HepG2 (cell line): ENCODE results near the gene GNAI2. TPM values are rescaled to one million over a fixed set of nuclear protein-coding genes. Genes with fewer than 3 reads are reported as not detected.

Source experiments
- ATAC-seq: fragments of 200-7000 bp; cut with Tn5 transposase; 3 replicates; pipeline ENCODE4 v1.9.1; 2020; ENCODE audit warnings: mild to moderate bottlenecking, moderate library complexity
- BruUV-seq: library from RNA; stranded (reverse); fragments of 400-500 nt; replicated peaks from 2 replicates; lab custom pipeline; 2021; lab: Mats Ljungman, UMichigan
- CTCF ChIA-PET: fragments of 300-600 bp; formaldehyde crosslinking; extraction: SDS; loops from one replicate; lab custom pipeline; 2021; ENCODE audit warnings: low total read pairs, inconsistent platforms, low intra/inter-chr PET ratio; lab: Yijun Ruan, JAX
- POLR2A ChIA-PET: fragments of 350-600 bp; sonication (Branson Sonifier 250); formaldehyde crosslinking; loops from one replicate; lab custom pipeline; 2020; ENCODE audit warnings: antibody characterized with exemption, inconsistent platforms; lab: Yijun Ruan, JAX
- DNase-seq: peaks from one replicate; pipeline ENCODE4 v3.0.0-alpha.2; 2015; ENCODE audit warnings: low spot score
- FAIRE-seq: peaks from 3 replicates; lab custom pipeline; 2011; peaks lifted over from hg19 to GRCh38; lab: Jason Lieb, UNC
- H2AFZ ChIP-seq: one replicate; pipeline ENCODE4 v1.6.1; 2011; ENCODE audit warnings: low read length, inconsistent platforms
- H3K27ac ChIP-seq: fragments of 300-600 bp; 3 replicates; pipeline ENCODE4 v1.8.0; 2011; ENCODE audit warnings: mixed run types, mild to moderate bottlenecking, mixed read lengths, low read length, inconsistent platforms; ENCODE audit not compliant: insufficient read depth; ENCODE audit errors: extremely low read length
- H3K27me3 ChIP-seq, 2 experiments: fragments of 200-600 bp in 1 of 2; 2 replicates in 1 of 2; 3 replicates in 1 of 2; pipeline versions ENCODE4 v1.6.0 to v1.8.0; 2011; ENCODE audit warnings: low read length in 2 of 2, mild to moderate bottlenecking in 2 of 2, moderate library complexity in 2 of 2, inconsistent platforms in 1 of 2; ENCODE audit not compliant: insufficient read depth in 2 of 2, control insufficient read depth in 1 of 2
- H3K36me3 ChIP-seq, 2 experiments: fragments of 200-600 bp in 1 of 2; replicated peaks in 1 of 2; 2 replicates in 1 of 2; 3 replicates in 1 of 2; pipeline versions ENCODE4 v1.5.1 to v1.8.0; 2011; ENCODE audit warnings: low read length in 2 of 2, inconsistent platforms in 1 of 2; ENCODE audit not compliant: insufficient read depth in 2 of 2, control insufficient read depth in 1 of 2
- H3K4me1 ChIP-seq: 2 replicates; pipeline ENCODE4 v1.5.1; 2012; ENCODE audit warnings: low read length, inconsistent platforms; ENCODE audit not compliant: insufficient read depth
- H3K4me2 ChIP-seq: 2 replicates; pipeline ENCODE4 v1.6.0; 2011; ENCODE audit warnings: low read depth, low read length, inconsistent platforms
- H3K4me3 ChIP-seq, 3 experiments: fragments of 200-600 bp in 1 of 3; sonication (generic), shearing (Covaris generic) in 1 of 3; replicated peaks in 1 of 3; 2 replicates each; pipeline ENCODE4 v1.5.1; 2011 to 2016; ENCODE audit warnings: low read length in 3 of 3, inconsistent platforms in 2 of 3, low read depth in 2 of 3, mild to moderate bottlenecking in 2 of 3, control low read depth in 1 of 3, mixed read lengths in 1 of 3; ENCODE audit not compliant: insufficient read depth in 1 of 3
- H3K79me2 ChIP-seq: one replicate; pipeline ENCODE4 v1.6.1; 2011; ENCODE audit warnings: low read length, inconsistent platforms; ENCODE audit not compliant: insufficient read depth
- H3K9ac ChIP-seq: 2 replicates; pipeline ENCODE4 v1.6.0; 2011; ENCODE audit warnings: mild to moderate bottlenecking, low read depth, low read length, inconsistent platforms; ENCODE audit not compliant: insufficient read depth
- H3K9me3 ChIP-seq: 2 replicates; pipeline ENCODE4 v1.5.1; 2012; ENCODE audit warnings: mild to moderate bottlenecking, low read length
- H4K20me1 ChIP-seq: 2 replicates; pipeline ENCODE4 v1.6.0; 2011; ENCODE audit warnings: inconsistent platforms, mild to moderate bottlenecking, low read length, moderate library complexity; ENCODE audit not compliant: insufficient read depth
- SRSF1 ChIP-seq: fragments of 200-400 bp; formaldehyde crosslinking; optimal IDR thresholded peaks from 2 replicates; pipeline ENCODE3; 2017; ENCODE audit warnings: mild to moderate bottlenecking, low read depth, low read length, moderate library complexity
- ZNF362 ChIP-seq: sonication (generic); formaldehyde crosslinking; IDR thresholded peaks from 2 replicates; pipeline ENCODE4 v1.4.0; 2020; ENCODE audit warnings: missing genetic modification reagents, mild to moderate bottlenecking, borderline replicate concordance
- ZNF687 ChIP-seq: sonication (generic); formaldehyde crosslinking; IDR thresholded peaks from 2 replicates; pipeline ENCODE4 v1.5.1; 2020; ENCODE audit warnings: mild to moderate bottlenecking, missing genetic modification reagents, moderate library complexity
- WGBS: methylation state at CpG from one replicate; pipeline ENCODE4 v1.1.6; 2017; ENCODE audit warnings: low lambda C conversion rate; 5-methylcytosine and 5-hydroxymethylcytosine counted together
- in situ Hi-C: cut with HindIII; loops from 2 replicates; pipeline ENCODE4 v1.10.0; 2017; ENCODE audit warnings: low pct_unique_long_range_greater_than_20kb; ENCODE audit not compliant: extremely low pct_ligation_motif_present
- intact Hi-C: fragments of 100-400 bp; cut with micrococcal nuclease; formaldehyde crosslinking; loops from one replicate; pipeline ENCODE4 v1.10.0; 2022; ENCODE audit not compliant: unreplicated experiment
- polyA plus RNA-seq, 8 experiments: library from polyadenylated mRNA; depleted of rRNA in 3 of 8; stranded (reverse) in 7 of 8; unstranded in 1 of 8; fragments of >200 nt; fragmentation: Illumina TruSeq in 4 of 8; extraction: Trizol in 4 of 8; gene quantifications; 2 replicates each; pipeline versions ENCODE4 v1.2.1 to v1.2.3, GENCODE V29; 2011 to 2016; ENCODE audit warnings: low read depth in 4 of 8, missing spikeins in 1 of 8, mixed read lengths in 1 of 8; ENCODE audit not compliant: insufficient read depth in 1 of 8
- total RNA-seq, 5 experiments: library from RNA; depleted of rRNA; stranded (reverse); fragments of >200 nt; fragmentation: Illumina TruSeq; extraction: Trizol; gene quantifications; 2 replicates each; pipeline ENCODE4 v1.2.3, GENCODE V29; 2016; ENCODE audit warnings: low read depth in 1 of 5

Gene GNAI2
- total and polyA plus RNA-seq, 2 of the 13 experiments (the other 11 are each of a cell fraction or from before 2014, with no cell fraction given): 51.1 to 66.2 TPM

GRCh38 chr3:50237754-50238548 lies 1.9 kb downstream of the GNAI2 start:
- Histone ChIP-seq H3K9me3 (no peaks in the 10 kb centered on the region), H3K27ac (no peak overlapping the region), H3K4me1 (peaks cover 53% of the 10 kb centered on the region), H2AFZ (no peak overlapping the region), H3K4me3 (no peak overlapping the region), H3K27me3 (no peaks in the 10 kb centered on the region; a peak in 1 of 5 replicates), H4K20me1 (no peaks in the 10 kb centered on the region), H3K36me3 (peaks cover 0 to 2% of the 10 kb centered on the region in 2 experiments; a peak in 1 of 5 replicates), H3K9ac (peak overlapping the region; percentile 81; the same call in 1 of the 2 replicates), H3K79me2 (peaks cover 29% of the 10 kb centered on the region), H3K4me2 (peak overlapping the region; percentile 79)
- DNase-seq (no peak), FAIRE-seq (no peak), ATAC-seq (no peak)
- BruUV-seq: no TSS peak
- intact Hi-C loops (no loop called here), in situ Hi-C loops (no loop called here)
- no peak for TF ChIP-seq ZNF362 (CRISPR knock-in tag)
- 0 out of 2 replicates have a peak, but pooled peaks have one; percentile 8 for TF ChIP-seq ZNF687 (CRISPR knock-in tag)
- TF ChIP-seq SRSF1: peak; percentile 39
- WGBS: no CpG with 5 or more reads among the region's 31 CpGs
- POLR2A ChIA-PET: interaction anchor here (1.0 to 1.2 kb wide), 2 partner anchors 10 to 22 kb away, joined by 3 to 4 read pairs; no protein-coding TSS in a partner anchor
- CTCF ChIA-PET: no interaction called here
